HEK293 (cell line): ENCODE results near the gene IL1RAPL1.

Experiments used
- CTCF ChIP-seq: fragments of 450-650 bp; formaldehyde crosslinking; IDR thresholded peaks from 2 replicates; pipeline ENCODE4 v1.5.1; 2016; ENCODE audit warnings: missing biosample characterization, missing genetic modification characterization
- MZF1 ChIP-seq: fragments of 450-650 bp; formaldehyde crosslinking; IDR thresholded peaks from 2 replicates; pipeline ENCODE4 v1.5.1; 2017; ENCODE audit warnings: missing biosample characterization, missing genetic modification characterization, borderline replicate concordance
- REST ChIP-seq: fragments of 450-650 bp; formaldehyde crosslinking; IDR thresholded peaks from 2 replicates; pipeline ENCODE4 v1.5.1; 2016; ENCODE audit warnings: missing biosample characterization, missing genetic modification characterization
- TCF7L2 ChIP-seq: IDR thresholded peaks from 2 replicates; pipeline ENCODE4 v1.6.1; 2011; ENCODE audit warnings: low read depth, mild to moderate bottlenecking, inconsistent platforms, low read length, moderate library complexity, borderline replicate concordance
- ZBTB49 ChIP-seq: fragments of 450-650 bp; formaldehyde crosslinking; IDR thresholded peaks from 2 replicates; pipeline ENCODE4 v1.5.1; 2016; ENCODE audit warnings: missing biosample characterization, missing genetic modification characterization, low read depth
- ZNF239 ChIP-seq: fragments of 450-650 bp; formaldehyde crosslinking; IDR thresholded peaks from 2 replicates; pipeline ENCODE4 v1.5.1; 2016; ENCODE audit warnings: missing biosample characterization, missing genetic modification characterization
- ZNF24 ChIP-seq: fragments of 450-650 bp; formaldehyde crosslinking; IDR thresholded peaks from 2 replicates; pipeline ENCODE4 v1.5.1; 2016; ENCODE audit warnings: missing biosample characterization, missing genetic modification characterization
- ZNF518A ChIP-seq: fragments of 450-650 bp; formaldehyde crosslinking; conservative IDR thresholded peaks from 2 replicates; pipeline ENCODE4 v1.5.1; 2016; ENCODE audit warnings: low read depth, missing biosample characterization, missing genetic modification characterization
- ZNF561 ChIP-seq: fragments of 450-650 bp; IDR thresholded peaks from 2 replicates; pipeline ENCODE4 v1.5.1; 2018; ENCODE audit warnings: missing biosample characterization, missing genetic modification characterization, borderline replicate concordance
- ZNF600 ChIP-seq: fragments of 450-650 bp; formaldehyde crosslinking; IDR thresholded peaks from 2 replicates; pipeline ENCODE4 v1.5.1; 2016; ENCODE audit warnings: missing biosample characterization, missing genetic modification characterization
- ZNF692 ChIP-seq: fragments of 450-650 bp; formaldehyde crosslinking; IDR thresholded peaks from 2 replicates; pipeline ENCODE4 v1.5.1; 2016; ENCODE audit warnings: missing biosample characterization, missing genetic modification characterization
- ZNF707 ChIP-seq: fragments of 450-650 bp; formaldehyde crosslinking; IDR thresholded peaks from 2 replicates; pipeline ENCODE4 v1.5.1; 2016; ENCODE audit warnings: missing biosample characterization, missing genetic modification characterization
- ZNF792 ChIP-seq: fragments of 450-650 bp; formaldehyde crosslinking; IDR thresholded peaks from 2 replicates; pipeline ENCODE4 v1.5.1; 2016; ENCODE audit warnings: missing biosample characterization, missing genetic modification characterization
- ZSCAN5A ChIP-seq: fragments of 450-650 bp; formaldehyde crosslinking; IDR thresholded peaks from 2 replicates; pipeline ENCODE4 v1.5.1; 2016; ENCODE audit warnings: missing biosample characterization, missing genetic modification characterization

GRCh38 chrX:29890646-29891200, 1303.5 kb downstream of the IL1RAPL1 start:
- TF ChIP-seq CTCF (tag by site-specific recombination) (no peak), ZNF692 (tag by site-specific recombination) (no peak), ZSCAN5A (tag by site-specific recombination) (no peak), ZNF239 (tag by site-specific recombination) (no peak), ZNF707 (tag by site-specific recombination) (no peak), MZF1 (tag by site-specific recombination) (no peak), ZNF600 (tag by site-specific recombination) (no peak), ZNF561 (tag by site-specific recombination) (no peak), REST (no peak), TCF7L2 (no peak), ZBTB49 (no peak), ZNF24 (no peak), ZNF792 (tag by site-specific recombination) (no peak), ZNF518A (no peak)
